Spleen (tissue), 7 donors: Measurements from ENCODE around the gene KRTAP4-9.
"Not testable (repeated sequence)": the region's sequence is repeated elsewhere in the genome, so short reads cannot be mapped to it uniquely, and the experiment has no call there.

Experiments
- POLR2A ChIP-seq, 3 donors: fragments of 450-650 bp; IDR thresholded peaks; one replicate each; pipeline ENCODE4 v1.5.1; 2017; ENCODE audit warnings: antibody characterized with exemption in 3 of 3, mild to moderate bottlenecking in 1 of 3
- POLR2AphosphoS5 ChIP-seq, 3 donors: sonication (generic); formaldehyde crosslinking; IDR thresholded peaks; one replicate each; pipeline ENCODE4 v1.5.1; 2017; ENCODE audit warnings: antibody characterized with exemption in 3 of 3
- TF ChIP-seq, protein P1 (sequence below), 11 experiments: fragments of 200-600 bp in 7 of 11; fragments of 450-650 bp in 4 of 11; sonication (generic) in 4 of 11; IDR thresholded peaks in 8 of 11; conservative IDR thresholded peaks in 3 of 11; 1 replicate in 7 of 11; 2 replicates in 4 of 11; pipeline versions ENCODE4 v1.4.0 to v1.8.0; 2016 to 2021; ENCODE audit warnings: antibody characterized with exemption in 11 of 11, inconsistent platforms in 4 of 11, mild to moderate bottlenecking in 1 of 11
- donor health status: DM: no; HTN: no; CAD: no; lungs with moderate emphysema.
- donor health status: DM: no; HTN: no; CAD: no.
- donor health status: DM: no; HTN: no; CAD: no.

DNA sequence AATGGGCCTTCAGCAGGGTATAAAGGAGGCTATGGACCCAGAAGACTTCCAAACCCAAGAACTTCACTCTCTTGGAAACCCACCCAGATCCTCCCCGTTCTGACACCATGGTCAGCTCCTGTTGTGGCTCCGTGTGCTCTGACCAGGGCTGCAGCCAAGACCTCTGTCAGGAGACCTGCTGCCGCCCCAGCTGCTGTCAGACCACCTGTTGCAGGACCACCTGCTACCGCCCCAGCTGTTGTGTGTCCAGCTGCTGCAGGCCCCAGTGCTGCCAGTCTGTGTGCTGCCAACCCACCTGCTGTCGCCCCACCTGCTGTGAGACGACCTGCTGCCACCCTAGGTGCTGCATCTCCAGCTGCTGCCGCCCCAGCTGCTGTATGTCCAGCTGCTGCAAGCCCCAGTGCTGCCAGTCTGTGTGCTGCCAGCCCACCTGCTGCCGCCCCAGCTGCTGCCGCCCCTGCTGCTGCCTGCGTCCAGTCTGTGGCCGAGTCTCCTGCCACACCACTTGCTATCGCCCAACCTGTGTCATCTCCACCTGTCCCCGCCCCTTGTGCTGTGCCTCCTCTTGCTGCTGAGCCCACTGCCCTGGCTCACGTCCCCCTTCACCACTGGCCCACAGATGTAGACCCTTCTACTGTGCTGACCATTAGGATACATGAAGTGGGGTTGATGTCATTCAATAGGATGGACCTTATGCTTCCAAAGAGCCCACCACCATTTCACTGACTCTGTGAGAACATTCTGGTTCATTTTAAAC is 20.9 kb upstream of the KRTAP4-9 start, which contains the start of gene KRTAP4-7:
- TF ChIP-seq, protein P1, sequence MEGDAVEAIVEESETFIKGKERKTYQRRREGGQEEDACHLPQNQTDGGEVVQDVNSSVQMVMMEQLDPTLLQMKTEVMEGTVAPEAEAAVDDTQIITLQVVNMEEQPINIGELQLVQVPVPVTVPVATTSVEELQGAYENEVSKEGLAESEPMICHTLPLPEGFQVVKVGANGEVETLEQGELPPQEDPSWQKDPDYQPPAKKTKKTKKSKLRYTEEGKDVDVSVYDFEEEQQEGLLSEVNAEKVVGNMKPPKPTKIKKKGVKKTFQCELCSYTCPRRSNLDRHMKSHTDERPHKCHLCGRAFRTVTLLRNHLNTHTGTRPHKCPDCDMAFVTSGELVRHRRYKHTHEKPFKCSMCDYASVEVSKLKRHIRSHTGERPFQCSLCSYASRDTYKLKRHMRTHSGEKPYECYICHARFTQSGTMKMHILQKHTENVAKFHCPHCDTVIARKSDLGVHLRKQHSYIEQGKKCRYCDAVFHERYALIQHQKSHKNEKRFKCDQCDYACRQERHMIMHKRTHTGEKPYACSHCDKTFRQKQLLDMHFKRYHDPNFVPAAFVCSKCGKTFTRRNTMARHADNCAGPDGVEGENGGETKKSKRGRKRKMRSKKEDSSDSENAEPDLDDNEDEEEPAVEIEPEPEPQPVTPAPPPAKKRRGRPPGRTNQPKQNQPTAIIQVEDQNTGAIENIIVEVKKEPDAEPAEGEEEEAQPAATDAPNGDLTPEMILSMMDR (IDR thresholded peaks at IDR 0.05 in 8 of 11, conservative IDR thresholded peaks at IDR 0.05 in 3 of 11), result not testable (repeated sequence)
- TF ChIP-seq POLR2A, POLR2AphosphoS5 (IDR thresholded peaks at IDR 0.05): not testable (repeated sequence)
